Heart left ventricle (tissue), 16 donors: ENCODE measurements around the gene SH3BP5. TPM values are rescaled to one million over a fixed set of nuclear protein-coding genes. Genes with fewer than 3 reads are reported as not detected.

ENCODE experiments used
- ATAC-seq, 4 donors: fragments of 200-7000 bp; cut with Tn5 transposase; one replicate each; pipeline ENCODE4 v1.9.1; 2020 to 2022; ENCODE audit warnings: moderate library complexity in 4 of 4, mild to moderate bottlenecking in 3 of 4, moderate number of reproducible peaks in 1 of 4
- DNase-seq, 5 donors: peaks; one replicate each; pipeline ENCODE4 v3.0.0-alpha.2; 2020
- H3K27ac ChIP-seq, 12 donors: fragments of 200-600 bp; sonication (generic) in 4 of 12; one replicate each; pipeline versions ENCODE4 v1.5.0 to v1.8.0; 2016 to 2022; ENCODE audit warnings: mild to moderate bottlenecking in 2 of 12
- H3K27me3 ChIP-seq, 9 donors: fragments of 200-600 bp; sonication (generic) in 2 of 9; one replicate each; pipeline versions ENCODE4 v1.5.1 to v1.8.0; 2016 to 2022; ENCODE audit warnings: mild to moderate bottlenecking in 3 of 9
- H3K36me3 ChIP-seq, 9 donors: fragments of 200-600 bp; sonication (generic) in 2 of 9; one replicate each; pipeline versions ENCODE4 v1.5.0 to v1.8.0; 2018 to 2022; ENCODE audit warnings: mild to moderate bottlenecking in 2 of 9
- H3K4me1 ChIP-seq, 12 donors: fragments of 200-600 bp; sonication (generic) in 4 of 12; one replicate each; pipeline versions ENCODE4 v1.5.0 to v1.8.0; 2016 to 2022; ENCODE audit warnings: mild to moderate bottlenecking in 3 of 12
- H3K4me3 ChIP-seq, 12 donors: fragments of 200-600 bp; sonication (generic) in 4 of 12; one replicate each; pipeline versions ENCODE4 v1.5.0 to v1.8.0; 2017 to 2022; ENCODE audit warnings: mild to moderate bottlenecking in 9 of 12, moderate library complexity in 4 of 12
- H3K9me3 ChIP-seq, 12 donors: fragments of 200-600 bp; sonication (generic) in 4 of 12; one replicate each; pipeline versions ENCODE4 v1.5.0 to v1.8.0; 2016 to 2022; ENCODE audit warnings: mild to moderate bottlenecking in 1 of 12
- CTCF ChIP-seq, 12 donors: fragments of 200-600 bp; sonication (generic) in 4 of 12; IDR thresholded peaks; one replicate each; pipeline versions ENCODE4 v1.5.0 to v1.8.0; 2018 to 2022; ENCODE audit warnings: antibody characterized with exemption in 12 of 12, mild to moderate bottlenecking in 5 of 12
- POLR2A ChIP-seq, 2 donors: fragments of 450-650 bp; IDR thresholded peaks; one replicate each; pipeline ENCODE4 v1.6.1; 2017; ENCODE audit warnings: antibody characterized with exemption in 2 of 2, mild to moderate bottlenecking in 2 of 2, moderate library complexity in 2 of 2
- WGBS, 4 donors: extraction: QIAGEN DNeasy Blood & Tissue Kit in 2 of 4; methylation state at CpG; one replicate each; pipeline versions ENCODE4 v1.1.5 to v1.1.7; 2013 to 2018; 5-methylcytosine and 5-hydroxymethylcytosine counted together
- intact Hi-C, 10 donors: fragments of 100-400 bp; cut with DNase I; formaldehyde crosslinking; loops; one replicate each; pipeline versions ENCODE4 v1.11.1 to v1.14.2; 2022
- polyA plus RNA-seq, 2 donors: library from polyadenylated mRNA; stranded (reverse); fragments of 200-250 nt; gene quantifications; one replicate each; pipeline ENCODE4 v1.2.3, GENCODE V29; 2013
- total RNA-seq, 9 donors: library from RNA; depleted of rRNA in 2 of 9; stranded (reverse); fragments of >200 nt in 2 of 9; fragmentation: NEBNext Ultra II Directional in 3 of 9; extraction: Animal tissue kit (Norgen Biotek cat#: 25700) in 3 of 9; gene quantifications; one replicate each; pipeline versions ENCODE4 v1.1.0 to v1.2.4, GENCODE V29; 2016 to 2023
- donor health status: ischemic (EF 13 %, LVEDD 7.1; RV severe dilation, severe dysfunction).
- donor health status: healthy with polysubstance abuse.
- donor health status: DM: no; HTN: yes; CAD: no.
- donor health status: DM: no; HTN: no; CAD: no.
- donor health status: ischemic (EF 25% LVEDD 6.9; RV normal size, moderate dysfunction).
- donor health status: ischemic (EF 25% LVEDD 5.7; RV mildly dilated, moderate dysfunction).
- donor health status: healthy.
- donor health status: DM: yes; HTN: yes; CAD: no.
- donor health status: ischemic (EF 35%, LVEDD 5.7; RV mildly dilated, moderate dysfunction).
- donor health status: nonischemic (EF 11% LVEDD 7.7; RV severe dilation, severe dysfunction).
- donor health status: DM: yes; HTN: yes; CAD: no.
- donor health status: PGD.
- donor health status: ischemic (EF 29% LVEDD 5.4; RV normal size, mild dysfunction).
- donor health status: nonischemic (EF 23%, LVEDD 6.1; RV moderate dilation, normal function).

The SH3BP5 gene
- total and polyA plus RNA-seq, 11 donors = 4.9 to 28.6 (median 9.9) TPM

- peaks cover 0 to 57% (median 33%) of the 10 kb centered on the region in 12 donors for H3K4me1 ChIP-seq
- no peak overlapping the region for H3K27ac ChIP-seq
- no peaks in the 10 kb centered on the region for H3K9me3 ChIP-seq
- no peak for DNase-seq
- peaks cover 0 to 23% (median 0%) of the 10 kb centered on the region in 9 donors for H3K36me3 ChIP-seq
- no peak overlapping the region for H3K4me3 ChIP-seq
- intact Hi-C loops = no loop called here
- H3K27me3 ChIP-seq = no peaks in the 10 kb centered on the region
- WGBS, 4 donors = 90 to 97% (median 95%) methylated on average over 11 of the region's 11 CpGs
- no peak for ATAC-seq
- TF ChIP-seq CTCF (IDR thresholded peaks at IDR 0.05) (no peak), POLR2A (IDR thresholded peaks at IDR 0.05) (no peak)
Measured at GRCh38 chr3:15307580-15307979, 24.8 kb downstream of the SH3BP5 start.

GRCh38 chr3:15306979-15307359, 25.4 kb downstream of the SH3BP5 start:
- H3K27ac ChIP-seq = no peak overlapping the region
- no peak for ATAC-seq
- peaks cover 0 to 29% (median 0%) of the 10 kb centered on the region in 9 donors for H3K36me3 ChIP-seq
- H3K27me3 ChIP-seq = no peaks in the 10 kb centered on the region
- H3K4me1 ChIP-seq = peaks cover 0 to 57% (median 33%) of the 10 kb centered on the region in 12 donors
- H3K4me3 ChIP-seq = no peak overlapping the region
- H3K9me3 ChIP-seq = no peaks in the 10 kb centered on the region
- TF ChIP-seq CTCF (IDR thresholded peaks at IDR 0.05) = no peak
- no peak for TF ChIP-seq POLR2A (IDR thresholded peaks at IDR 0.05)
- WGBS, 4 donors = 84 to 92% (median 87%) methylated on average over 5 of the region's 5 CpGs
- intact Hi-C loops = no loop called here
- no peak for DNase-seq

- no peak overlapping the region for H3K27ac ChIP-seq
- no peak overlapping the region for H3K4me3 ChIP-seq
- peaks cover 0 to 52% (median 29%) of the 10 kb centered on the region in 12 donors for H3K4me1 ChIP-seq
- H3K9me3 ChIP-seq = no peaks in the 10 kb centered on the region
- peaks cover 0 to 24% (median 0%) of the 10 kb centered on the region in 9 donors for H3K36me3 ChIP-seq
- no peaks in the 10 kb centered on the region for H3K27me3 ChIP-seq
- intact Hi-C loops = no loop called here
- DNase-seq (no peak), ATAC-seq (no peak)
- WGBS, 4 donors = 57 to 66% (median 61%) methylated on average over 6 of the region's 6 CpGs
- TF ChIP-seq POLR2A (IDR thresholded peaks at IDR 0.05) = no peak
- peak in 3 of 12 donors; percentile 10 to 17 (median 11) for TF ChIP-seq CTCF (IDR thresholded peaks at IDR 0.05)
Measured at GRCh38 chr3:15305359-15305844, 27.0 kb downstream of the SH3BP5 start.

GRCh38 chr3:15303728-15304127, 28.7 kb downstream of the SH3BP5 start:
- Histone ChIP-seq H3K27ac (no peak overlapping the region), H3K4me1 (peaks cover 0 to 57% (median 34%) of the 10 kb centered on the region in 12 donors), H3K9me3 (no peaks in the 10 kb centered on the region), H3K4me3 (peak overlapping the region in 2 of 12 donors; percentile 4 to 12), H3K36me3 (peaks cover 0 to 24% (median 0%) of the 10 kb centered on the region in 9 donors), H3K27me3 (no peaks in the 10 kb centered on the region)
- peak in 2 of 5 donors; percentile 56 to 60 for DNase-seq
- WGBS, 4 donors = 66 to 75% (median 70%) methylated on average over 13 of the region's 13 CpGs
- TF ChIP-seq POLR2A (IDR thresholded peaks at IDR 0.05) (no peak), CTCF (IDR thresholded peaks at IDR 0.05) (no peak)
- intact Hi-C loops = no loop called here
- ATAC-seq = peak; percentile 59 to 85 (median 74)
